Suppressor macrophage treated with lipopolysaccharide for 4 hours (primary cell): Measurements from ENCODE around the gene ATP4B.
"Not testable (repeated sequence)": the region's sequence is repeated elsewhere in the genome, so short reads cannot be mapped to it uniquely, and the experiment has no call there.

Experiments
- DNase-seq: peaks from one replicate; pipeline ENCODE4 v3.0.0-alpha.2; 2020

Gene ATP4B

DNA sequence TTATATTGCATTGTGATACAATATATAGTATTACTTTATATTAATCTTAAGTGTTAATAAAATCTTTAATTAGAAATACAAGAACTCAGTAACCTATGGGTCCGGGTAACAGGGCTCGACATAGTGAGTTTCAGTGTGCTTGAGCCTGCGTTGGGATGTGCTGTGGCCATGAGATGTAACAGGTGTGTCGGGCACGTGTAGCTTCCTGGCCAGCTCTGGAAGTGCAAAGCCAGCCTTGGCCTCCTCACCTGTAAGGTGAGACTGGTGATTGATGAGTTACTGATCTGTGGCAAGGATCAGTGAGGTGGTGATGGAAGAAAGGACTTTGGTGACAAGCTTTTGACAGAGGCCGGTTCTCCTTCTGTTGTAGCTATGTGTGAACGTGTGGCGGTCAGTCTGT is 19.2 kb downstream of the ATP4B start:
- DNase-seq, result no peak

DNA sequence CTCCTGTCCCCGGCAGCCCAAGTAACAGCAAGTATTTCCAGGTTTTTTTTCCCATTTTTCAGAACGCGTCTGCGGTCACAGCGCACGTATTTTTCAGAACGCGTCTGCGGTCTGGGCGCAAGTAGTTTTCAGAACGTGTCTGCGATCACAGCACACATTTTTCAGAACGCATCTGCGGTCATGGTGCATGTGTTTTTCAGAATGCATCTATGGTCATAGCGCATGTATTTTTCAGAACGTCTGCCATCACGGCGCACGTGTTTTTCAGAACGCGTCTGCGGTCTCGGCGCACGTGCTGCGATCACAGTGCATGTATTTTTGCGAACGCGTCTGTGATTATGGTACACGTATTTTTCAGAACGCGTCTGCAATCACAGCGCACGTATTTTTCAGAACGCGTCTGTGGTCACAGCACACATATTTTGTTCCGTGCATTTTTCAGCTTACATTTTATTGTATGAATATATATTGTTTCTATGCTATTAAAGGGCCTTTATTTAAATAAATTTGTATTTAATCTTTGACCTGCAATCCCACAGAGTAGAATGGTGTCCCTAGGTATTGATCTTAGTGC is 19.7 kb downstream of the ATP4B start:
- DNase-seq, result no peak

DNA sequence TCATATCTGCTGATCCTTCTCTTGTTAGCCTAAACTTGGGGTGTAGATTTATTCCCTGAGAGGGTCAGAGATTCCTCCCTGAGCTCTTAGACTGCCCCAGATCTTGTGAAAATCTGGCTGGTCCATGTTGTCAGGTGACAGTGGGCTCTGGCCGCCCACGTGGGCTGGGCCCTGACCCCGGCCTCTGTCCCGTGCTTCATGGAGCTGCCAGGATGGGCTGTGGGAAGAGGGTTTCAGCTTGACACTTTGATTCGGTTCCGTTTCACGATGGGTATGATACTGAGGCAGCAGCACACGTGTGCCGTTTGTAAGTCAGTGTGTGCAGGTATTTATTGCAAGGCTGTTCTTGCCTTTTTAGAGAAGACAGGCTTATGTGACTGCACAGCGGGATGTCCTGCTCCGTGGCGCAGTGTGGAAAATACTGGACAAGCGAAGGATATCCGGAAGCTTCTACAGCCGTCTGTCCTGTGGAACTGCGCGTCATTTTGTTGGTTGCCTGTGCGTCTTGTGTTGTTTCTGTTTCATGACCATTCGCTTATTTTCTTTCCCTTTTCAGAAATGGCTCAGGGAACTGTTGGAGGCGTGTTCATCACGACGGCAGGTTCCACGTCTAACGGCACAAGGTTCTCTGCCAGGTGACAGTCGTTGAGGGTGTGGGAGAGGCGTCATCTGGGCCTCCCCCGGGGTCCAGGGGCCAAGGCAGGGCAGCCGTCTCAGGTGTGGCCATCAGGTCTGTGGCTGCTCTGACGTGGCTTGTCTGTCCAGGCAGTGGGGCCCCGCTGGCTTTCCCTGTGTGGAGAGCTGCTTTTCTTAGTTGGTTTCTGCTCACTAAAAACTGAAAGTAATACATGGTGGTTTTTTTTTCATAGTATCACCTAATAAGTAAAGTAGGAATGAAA is 20.5 kb downstream of the ATP4B start:
- no peak for DNase-seq

GRCh38 chr13:113636266-113636963 is 21.6 kb downstream of the ATP4B start:
- DNase-seq, result no peak

- no peak for DNase-seq
Measured at GRCh38 chr13:113635709-113636108, 22.3 kb downstream of the ATP4B start.

DNA sequence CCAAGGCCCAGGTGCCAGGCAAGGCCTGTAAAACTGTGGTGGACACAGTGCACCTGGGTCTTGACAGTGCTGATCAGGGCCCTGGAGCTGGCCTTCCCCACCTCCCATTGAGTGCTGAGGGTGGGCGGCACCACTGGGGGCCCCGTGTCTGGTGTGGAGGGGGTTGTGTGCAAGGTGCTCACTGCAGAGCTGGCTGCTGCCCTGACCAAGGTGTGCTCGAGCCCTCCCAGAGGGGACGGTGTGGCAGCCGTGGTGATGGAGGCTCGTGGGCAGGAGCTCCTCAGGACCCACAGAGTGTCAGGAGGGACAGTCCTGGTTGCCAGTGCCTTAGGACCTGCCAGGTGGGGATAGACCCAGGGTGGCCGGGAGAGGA is 23.0 kb downstream of the ATP4B start:
- DNase-seq, result no peak

- DNase-seq, result no peak
Measured at GRCh38 chr13:113634279-113635047, 23.5 kb downstream of the ATP4B start.

DNA sequence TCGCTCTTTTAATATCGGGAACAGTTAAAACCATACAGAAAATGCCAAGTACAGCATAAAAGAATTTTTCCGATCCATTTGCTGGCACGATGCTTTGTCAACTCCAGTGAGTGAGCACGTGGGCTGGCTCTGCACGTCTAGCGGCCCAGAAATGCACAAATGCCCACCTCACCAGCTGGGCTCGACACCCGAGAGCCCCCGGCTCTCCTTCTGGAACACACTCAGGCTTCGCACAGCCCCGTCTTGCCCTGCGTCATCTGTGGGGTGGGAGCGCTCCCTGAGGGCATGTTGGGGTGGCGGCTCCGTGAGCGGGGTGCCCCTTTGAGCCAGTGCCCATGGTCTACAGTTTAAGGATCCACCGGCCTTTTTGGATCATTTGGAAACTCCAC is 24.5 kb downstream of the ATP4B start:
- DNase-seq, result no peak

DNA sequence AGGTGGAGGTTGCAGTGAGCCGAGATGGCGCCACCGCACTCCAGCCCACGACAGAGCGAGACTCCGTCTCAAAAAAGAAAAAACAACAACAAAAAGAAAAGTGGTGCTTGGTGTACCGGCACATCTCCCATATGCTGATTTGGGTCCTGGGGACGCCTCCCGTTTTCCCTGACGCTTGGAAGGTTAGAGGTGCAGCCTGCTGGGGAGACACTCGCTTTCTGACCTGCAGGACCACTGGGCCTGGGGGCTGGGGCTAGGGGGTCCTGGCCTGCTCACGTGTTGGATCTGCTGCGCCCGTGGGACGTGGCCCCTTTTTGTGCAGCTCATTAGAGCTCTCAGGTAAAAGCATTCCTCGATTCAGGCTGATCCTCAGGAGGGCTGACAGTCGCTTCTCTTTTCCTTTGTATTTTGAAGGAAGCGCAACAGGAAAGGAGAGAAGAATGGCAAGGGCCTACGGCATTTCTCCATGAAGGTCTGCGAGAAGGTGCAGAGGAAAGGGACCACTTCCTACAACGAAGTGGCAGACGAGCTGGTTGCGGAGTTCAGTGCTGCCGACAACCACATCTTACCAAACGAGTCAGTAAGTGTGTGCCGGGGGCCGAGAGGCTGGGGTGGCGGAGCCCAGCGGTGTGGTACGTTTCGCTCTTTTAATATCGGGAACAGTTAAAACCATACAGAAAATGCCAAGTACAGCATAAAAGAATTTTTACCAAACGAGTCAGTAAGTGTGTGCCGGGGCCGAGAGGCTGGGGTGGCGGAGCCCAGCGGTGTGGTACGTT is 25.1 kb downstream of the ATP4B start:
- no peak for DNase-seq

DNA sequence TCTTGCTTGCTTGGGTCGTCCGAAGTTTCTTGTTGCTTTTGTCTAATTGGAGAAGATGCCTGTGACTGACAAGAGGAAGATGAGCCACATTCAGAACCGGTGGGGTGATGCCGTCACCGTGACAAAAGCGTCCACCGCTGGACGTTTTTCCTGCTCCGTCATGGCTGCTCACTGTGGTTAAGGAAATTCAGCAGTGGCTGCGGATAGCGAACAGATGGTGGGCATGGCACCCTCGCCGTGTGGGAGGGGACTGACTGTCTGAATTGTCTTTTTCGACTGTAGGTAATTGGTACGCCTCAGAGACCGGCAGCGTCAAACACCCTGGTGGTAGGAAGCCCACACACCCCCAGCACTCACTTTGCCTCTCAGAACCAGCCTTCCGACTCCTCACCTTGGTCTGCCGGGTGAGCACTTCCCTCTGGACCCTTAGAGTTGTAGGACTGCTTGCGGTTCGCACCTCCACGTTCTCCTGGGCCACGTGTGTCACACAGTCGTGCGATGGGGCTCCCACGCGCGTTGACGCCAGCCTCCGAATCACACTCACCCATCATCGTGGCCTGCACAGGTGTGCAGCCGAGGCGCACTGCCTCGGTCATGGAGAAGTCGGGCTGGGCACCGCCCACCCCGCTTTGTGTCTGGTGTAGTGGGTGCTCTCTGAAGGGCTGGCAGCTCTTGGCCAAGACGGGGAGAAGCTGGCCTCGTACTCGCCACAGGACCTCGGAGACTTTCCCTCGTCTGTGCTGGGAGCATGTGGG is 26.5 kb downstream of the ATP4B start:
- DNase-seq, result no peak

DNA sequence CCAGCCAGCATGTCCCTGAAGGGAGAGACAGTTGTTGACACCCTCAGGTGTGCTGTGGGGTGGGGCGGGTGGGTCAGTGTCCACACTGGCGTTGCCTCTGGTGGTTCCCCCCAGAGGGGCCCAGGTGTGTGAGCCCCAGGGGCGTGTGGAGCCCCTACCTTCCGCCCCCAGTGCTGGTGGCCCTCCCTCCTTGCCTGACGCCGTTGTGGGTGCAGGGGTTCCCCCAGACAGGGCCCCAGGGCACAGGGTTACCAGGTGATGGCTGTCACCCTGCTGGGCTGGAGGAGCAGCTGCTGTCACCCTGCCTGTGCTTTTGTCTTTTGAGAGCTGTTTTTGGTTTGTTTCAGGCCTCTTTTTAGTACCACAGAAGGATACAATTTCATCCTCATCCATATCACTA is 27.2 kb downstream of the ATP4B start:
- no peak for DNase-seq

DNA sequence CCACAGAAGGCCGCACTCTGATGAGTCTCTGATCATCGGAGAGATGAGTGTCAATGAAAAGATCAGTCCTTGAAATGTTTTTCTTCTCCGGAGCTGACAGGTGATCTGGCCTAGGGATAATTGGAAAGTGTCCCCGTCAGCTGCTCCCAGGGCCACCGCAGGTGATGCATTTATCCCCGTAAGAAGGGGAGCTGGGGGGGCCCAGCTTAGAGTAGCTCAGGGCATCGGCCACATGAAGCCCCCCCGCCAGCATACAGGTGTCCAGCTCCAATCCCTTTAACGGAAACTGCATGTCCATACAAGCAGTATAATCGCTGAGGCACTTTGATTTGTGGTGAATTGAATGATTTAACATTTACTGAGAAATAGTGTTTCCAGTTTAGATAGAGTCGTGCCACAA is 27.7 kb downstream of the ATP4B start:
- no peak for DNase-seq

- DNase-seq, result no peak
Measured at GRCh38 chr13:113629866-113630265, 28.1 kb downstream of the ATP4B start.

GRCh38 chr13:113628291-113629270 is 29.4 kb downstream of the ATP4B start:
- DNase-seq, result no peak

DNA sequence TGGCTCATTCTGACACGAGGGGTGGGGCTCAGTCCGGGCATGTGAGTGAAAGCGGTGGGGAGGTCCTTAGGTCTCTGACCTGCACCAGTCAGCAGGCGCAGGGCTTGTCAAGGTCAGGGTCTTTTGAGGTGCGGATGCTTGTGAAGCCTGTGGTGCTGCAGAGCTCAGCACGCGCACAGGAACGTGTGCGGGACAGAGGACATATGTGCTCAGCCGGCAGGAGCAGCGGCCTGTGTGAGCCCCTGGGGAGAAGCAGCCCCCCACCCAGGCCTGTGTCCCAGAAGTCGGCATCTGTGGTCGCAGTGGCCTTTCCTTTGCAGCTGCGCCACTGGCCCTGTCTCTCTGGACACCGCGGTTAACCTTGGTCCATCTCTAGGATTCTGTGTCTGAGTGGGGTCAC is 30.9 kb downstream of the ATP4B start:
- DNase-seq, result no peak

DNA sequence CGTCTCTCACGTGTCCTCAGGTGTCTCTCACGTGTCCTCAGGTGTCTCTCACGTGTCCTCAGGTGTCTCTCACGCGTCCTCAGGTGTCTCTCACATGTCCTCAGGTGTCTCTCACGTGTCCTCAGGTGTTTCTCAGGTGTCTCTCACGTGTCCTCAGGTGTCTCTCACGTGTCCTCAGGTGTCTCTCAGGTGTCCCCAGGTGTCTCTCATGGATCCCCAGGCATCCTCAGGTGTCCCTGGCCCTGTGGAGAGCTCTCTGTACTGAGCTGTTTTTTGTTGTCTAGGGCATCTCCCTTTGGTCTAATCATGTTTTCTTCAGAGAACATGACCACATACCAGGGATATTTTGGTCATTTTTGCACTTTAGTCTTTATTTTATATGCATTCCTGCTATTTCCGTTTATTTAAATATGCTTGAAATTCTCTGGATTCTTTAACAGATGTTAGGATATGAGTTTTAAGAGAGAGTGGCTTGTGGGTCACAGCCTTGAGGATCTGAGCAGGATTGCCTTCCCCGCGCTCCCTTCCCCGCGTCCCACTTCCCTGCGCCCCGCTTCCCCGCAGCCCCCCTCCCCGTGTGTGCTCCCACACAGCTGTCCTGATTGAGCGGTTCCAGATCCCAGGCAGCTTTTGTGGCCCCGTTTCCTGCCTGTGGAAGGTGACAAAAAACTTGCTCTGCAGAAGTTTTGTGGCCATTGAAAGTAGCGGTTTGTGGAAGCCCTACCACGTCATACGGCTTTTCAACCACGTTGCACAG is 31.9 kb downstream of the ATP4B start:
- no peak for DNase-seq

DNA sequence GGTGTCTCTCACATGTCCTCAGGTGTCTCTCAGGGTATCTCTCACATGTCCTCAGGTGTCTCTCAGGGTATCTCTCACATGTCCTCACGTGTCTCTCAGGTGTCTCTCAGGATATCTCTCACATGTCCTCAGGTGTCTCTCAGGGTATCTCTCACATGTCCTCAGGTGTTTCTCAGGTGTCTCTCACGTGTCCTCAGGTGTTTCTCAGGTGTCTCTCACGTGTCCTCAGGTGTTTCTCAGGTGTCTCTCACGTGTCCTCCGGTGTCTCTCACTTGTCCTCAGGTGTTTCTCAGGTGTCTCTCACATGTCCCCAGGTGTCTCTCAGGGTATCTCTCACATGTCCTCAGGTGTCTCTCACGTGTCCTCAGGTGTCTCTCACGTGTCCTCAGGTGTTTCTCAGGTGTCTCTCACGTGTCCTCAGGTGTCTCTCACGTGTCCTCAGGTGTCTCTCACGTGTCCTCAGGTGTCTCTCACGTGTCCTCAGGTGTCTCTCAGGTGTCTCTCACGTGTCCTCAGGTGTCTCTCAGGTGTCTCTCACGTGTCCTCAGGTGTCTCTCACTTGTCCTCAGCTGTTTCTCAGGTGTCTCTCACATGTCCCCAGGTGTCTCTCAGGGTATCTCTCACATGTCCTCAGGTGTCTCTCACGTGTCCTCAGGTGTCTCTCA is 33.2 kb downstream of the ATP4B start:
- not testable (repeated sequence) for DNase-seq

- DNase-seq, result no peak
Measured at GRCh38 chr13:113624235-113624587, 33.8 kb downstream of the ATP4B start.
